IMR-90 (cell line): Measurements from ENCODE around the gene C21orf58. TPM values are rescaled to one million over a fixed set of nuclear protein-coding genes. Genes with fewer than 3 reads are reported as not detected.

Experiments
- ATAC-seq: fragments of 200-7000 bp; cut with Tn5 transposase; 2 replicates; pipeline ENCODE4 v1.9.1; 2020; ENCODE audit warnings: low read depth, mild to moderate bottlenecking, moderate library complexity
- BruUV-seq: library from RNA; stranded (reverse); fragments of 400-500 nt; replicated peaks from 2 replicates; lab custom pipeline; 2021; lab: Mats Ljungman, UMichigan
- CTCF ChIA-PET: fragments of 300-600 bp; formaldehyde crosslinking; extraction: SDS; loops from one replicate; lab custom pipeline; 2021; ENCODE audit warnings: antibody characterized with exemption; lab: Yijun Ruan, JAX
- POLR2A ChIA-PET: fragments of 300-600 bp; sonication (Branson Sonifier 250); formaldehyde crosslinking; loops from one replicate; lab custom pipeline; 2022; ENCODE audit warnings: antibody characterized with exemption; ENCODE audit not compliant: unreplicated experiment; lab: Charles Lee
- DNase-seq: peaks from one replicate; pipeline ENCODE4 v3.0.0; 2013
- H2AFZ ChIP-seq: replicated peaks from 2 replicates; pipeline ENCODE3; 2013; ENCODE audit warnings: low read length, mild to moderate bottlenecking; ENCODE audit not compliant: poor library complexity
- H2AK5ac ChIP-seq: 2 replicates; pipeline ENCODE4 v1.6.1; 2013; ENCODE audit warnings: low read depth, low read length, inconsistent platforms
- H2AK9ac ChIP-seq: replicated peaks from 2 replicates; pipeline ENCODE3; 2013; ENCODE audit warnings: mild to moderate bottlenecking, low read depth, low read length, moderate library complexity; ENCODE audit not compliant: poor library complexity
- H2BK120ac ChIP-seq: 2 replicates; pipeline ENCODE4 v1.6.1; 2013; ENCODE audit warnings: low read depth, low read length, inconsistent platforms
- H2BK15ac ChIP-seq: 3 replicates; pipeline ENCODE4 v1.6.1; 2013; ENCODE audit warnings: low read depth, low read length, inconsistent platforms
- H2BK20ac ChIP-seq: 2 replicates; pipeline ENCODE4 v1.6.1; 2013; ENCODE audit warnings: low read depth, mild to moderate bottlenecking, inconsistent platforms, low read length, moderate library complexity
- H2BK5ac ChIP-seq: 2 replicates; pipeline ENCODE4 v1.6.1; 2013; ENCODE audit warnings: mild to moderate bottlenecking, low read depth, low read length, inconsistent platforms; ENCODE audit not compliant: poor library complexity, severe bottlenecking
- H3K14ac ChIP-seq: replicated peaks from 2 replicates; pipeline ENCODE4 v1.6.1; 2013; ENCODE audit warnings: low read depth, low read length, inconsistent platforms
- H3K18ac ChIP-seq: 2 replicates; pipeline ENCODE4 v1.6.1; 2013; ENCODE audit warnings: low read depth, low read length, control low read depth
- H3K23ac ChIP-seq: 2 replicates; pipeline ENCODE4 v1.6.1; 2013; ENCODE audit warnings: low read depth, low read length, inconsistent platforms
- H3K27ac ChIP-seq: 2 replicates; pipeline ENCODE4 v1.5.1; 2013; ENCODE audit warnings: mild to moderate bottlenecking, control low read depth, low read length; ENCODE audit not compliant: insufficient read depth
- H3K27me3 ChIP-seq: 2 replicates; pipeline ENCODE4 v1.6.1; 2013; ENCODE audit warnings: low read length; ENCODE audit not compliant: control insufficient read depth, insufficient read depth
- H3K36me3 ChIP-seq: 2 replicates; pipeline ENCODE4 v1.6.1; 2013; ENCODE audit warnings: low read length, mixed read lengths; ENCODE audit not compliant: control insufficient read depth, insufficient read depth
- H3K4ac ChIP-seq: 2 replicates; pipeline ENCODE4 v1.6.1; 2013; ENCODE audit warnings: low read depth, low read length, inconsistent platforms
- H3K4me1 ChIP-seq: 2 replicates; pipeline ENCODE4 v1.6.1; 2013; ENCODE audit warnings: low read length, mixed read lengths; ENCODE audit not compliant: control insufficient read depth, insufficient read depth
- H3K4me2 ChIP-seq: 2 replicates; pipeline ENCODE4 v1.6.1; 2013; ENCODE audit warnings: low read depth, mild to moderate bottlenecking, control low read depth, low read length, moderate library complexity
- H3K4me3 ChIP-seq: 2 replicates; pipeline ENCODE4 v1.5.1; 2013; ENCODE audit warnings: low read depth, mild to moderate bottlenecking, control low read depth, low read length, moderate library complexity; ENCODE audit not compliant: insufficient read depth
- H3K56ac ChIP-seq: 2 replicates; pipeline ENCODE4 v1.6.1; 2013; ENCODE audit warnings: low read length, inconsistent platforms; ENCODE audit not compliant: insufficient read depth; ENCODE audit errors: extremely low read depth
- H3K79me1 ChIP-seq, 2 experiments: 2 replicates each; pipeline ENCODE4 v1.6.1; 2013; ENCODE audit warnings: low read length in 2 of 2, inconsistent platforms in 1 of 2, low read depth in 1 of 2
- H3K9ac ChIP-seq: 2 replicates; pipeline ENCODE4 v1.6.1; 2013; ENCODE audit warnings: low read depth, low read length, control low read depth
- H3K9me1 ChIP-seq: 2 replicates; pipeline ENCODE4 v1.6.1; 2013; ENCODE audit warnings: low read length, inconsistent platforms; ENCODE audit not compliant: insufficient read depth
- H3K9me3 ChIP-seq: 2 replicates; pipeline ENCODE4 v1.6.1; 2013; ENCODE audit warnings: low read length; ENCODE audit not compliant: control insufficient read depth, insufficient read depth
- H4K20me1 ChIP-seq: 2 replicates; pipeline ENCODE4 v1.6.1; 2013; ENCODE audit warnings: low read length, inconsistent platforms; ENCODE audit not compliant: insufficient read depth
- H4K5ac ChIP-seq: 2 replicates; pipeline ENCODE4 v1.6.1; 2013; ENCODE audit warnings: mild to moderate bottlenecking, low read depth, low read length, control low read depth
- H4K8ac ChIP-seq, 2 experiments: 2 replicates each; pipeline ENCODE4 v1.6.1; 2013; ENCODE audit warnings: low read depth in 2 of 2, low read length in 2 of 2, control low read depth in 1 of 2, inconsistent platforms in 1 of 2
- H4K91ac ChIP-seq: 2 replicates; pipeline ENCODE4 v1.6.1; 2013; ENCODE audit warnings: low read depth, low read length, inconsistent platforms; ENCODE audit not compliant: insufficient read depth
- BHLHE40 ChIP-seq: fragments of 150-350 bp; IDR thresholded peaks from 2 replicates; pipeline ENCODE4 v1.6.1; 2016; ENCODE audit warnings: mild to moderate bottlenecking, low read depth, low read length
- WGBS, 2 experiments: methylation state at CpG; one replicate each; pipeline versions ENCODE4 v1.1.5 to v1.1.7; 2013; ENCODE audit warnings: missing lambda C conversion rate in 2 of 2; ENCODE audit not compliant: insufficient read length in 1 of 2; ENCODE audit errors: extremely low coverage in 2 of 2; 5-methylcytosine and 5-hydroxymethylcytosine counted together
- dilution Hi-C: fragments of 300-500 bp; cut with HindIII; formaldehyde crosslinking; loops from one replicate; pipeline ENCODE4 v1.14.3; 2018; ENCODE audit warnings: low sequenced_read_pairs; ENCODE audit not compliant: unreplicated experiment
- in situ Hi-C: fragments of 300-500 bp; cut with MboI; formaldehyde crosslinking; loops from 3 replicates; pipeline ENCODE4 v1.14.3; 2019; ENCODE audit warnings: low sequenced_read_pairs, inconsistent platforms, mixed read lengths
- intact Hi-C: fragments of 100-400 bp; cut with micrococcal nuclease; formaldehyde crosslinking; loops from 2 replicates; pipeline ENCODE4 v1.10.0; 2022
- polyA plus RNA-seq, 3 experiments: library from polyadenylated mRNA; depleted of rRNA; stranded (reverse); fragments of >200 nt; gene quantifications; 2 replicates each; pipeline ENCODE4 v1.2.3, GENCODE V29; 2012; ENCODE audit warnings: low replicate concordance in 1 of 3
- total RNA-seq: library from RNA; depleted of rRNA; stranded (reverse); fragments of >200 nt; gene quantifications from 2 replicates; pipeline ENCODE4 v1.2.3, GENCODE V29; 2012

Gene C21orf58
- total and polyA plus RNA-seq, 2 of the 4 experiments (the other 2 are of a cell fraction) = 2.7 to 6.2 TPM

- Histone ChIP-seq H3K9ac (no peak overlapping the region), H2BK15ac (no peak overlapping the region), H3K4ac (no peak overlapping the region), H4K20me1 (no peaks in the 10 kb centered on the region), H4K5ac (no peak overlapping the region), H2BK20ac (no peak overlapping the region), H2AK9ac (no peak overlapping the region), H3K27ac (no peak overlapping the region), H3K14ac (no peak overlapping the region), H4K91ac (no peak overlapping the region), H2BK120ac (no peak overlapping the region), H2AK5ac (no peak overlapping the region), H2BK5ac (no peak overlapping the region), H3K4me1 (no peaks in the 10 kb centered on the region), H3K23ac (no peak overlapping the region), H2AFZ (no peak overlapping the region), H3K9me1 (peaks cover 3% of the 10 kb centered on the region; the same call in 1 of the 2 replicates), H3K4me3 (no peak overlapping the region), H3K18ac (no peak overlapping the region), H3K79me1 (peaks cover 14 to 31% of the 10 kb centered on the region in 2 experiments; a peak in 3 of 4 replicates), H3K27me3 (no peaks in the 10 kb centered on the region), H3K56ac (no peak overlapping the region), H4K8ac (no peak overlapping the region), H3K9me3 (no peaks in the 10 kb centered on the region), H3K4me2 (no peak overlapping the region), H3K36me3 (peaks cover 51% of the 10 kb centered on the region)
- DNase-seq (no peak), ATAC-seq (no peak)
- intact Hi-C loops = no loop called here
- no peak for TF ChIP-seq BHLHE40
- WGBS, 2 experiments = 100% methylated on average over 7 of the region's 16 CpGs; no CpG with 5 or more reads in 1 of the 2 experiments
- ChIA-PET POLR2A (no interaction called here), CTCF (no interaction called here)
- dilution Hi-C loops = no loop called here
- BruUV-seq = no TSS peak
- in situ Hi-C loops = no loop called here
Observed at GRCh38 chr21:46363698-46364097, 40.0 kb upstream of the C21orf58 start.
